Measurements from ENCODE around the gene ATP9B.

Gene ATP9B

DNA sequence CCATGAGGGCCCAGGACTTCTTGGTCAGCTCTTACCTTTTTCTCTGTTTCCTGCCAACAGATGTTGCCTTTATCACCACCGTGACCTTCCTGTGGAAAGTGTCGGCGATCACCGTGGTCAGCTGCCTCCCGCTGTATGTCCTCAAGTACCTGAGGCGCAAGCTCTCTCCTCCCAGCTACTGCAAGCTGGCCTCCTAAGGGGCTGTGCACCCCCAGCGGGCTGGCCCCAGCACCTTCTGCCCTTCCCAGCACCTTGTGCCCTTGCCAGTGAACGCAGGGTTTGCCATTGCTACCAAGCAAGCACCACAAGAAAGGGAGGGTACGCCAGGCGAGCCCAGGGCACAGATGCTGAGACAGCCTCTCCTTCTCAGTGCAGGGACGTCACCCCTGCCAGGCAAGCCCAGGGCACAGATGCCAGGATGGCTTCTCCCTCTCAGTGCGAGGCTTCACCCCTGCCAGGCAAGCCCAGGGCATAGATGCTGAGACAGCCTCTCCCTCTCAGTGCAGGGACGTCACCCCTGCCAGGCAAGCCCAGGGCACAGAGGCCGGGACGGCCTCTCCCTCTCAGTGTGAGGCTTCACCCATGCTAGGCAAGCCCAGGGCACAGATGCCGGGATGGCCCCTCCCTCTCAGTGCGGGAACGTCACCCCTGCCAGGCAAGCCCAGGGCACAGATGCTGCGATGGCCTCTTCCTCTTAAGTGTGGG, 308.1 kb downstream of the ATP9B start:
- DNase-seq (ENCODE audit: low spot score): no peak
- Histone ChIP-seq H3K27me3 (ENCODE audit: insufficient read depth, poor library complexity, severe bottlenecking) (no peaks in the 10 kb centered on the region), H3K36me3 (ENCODE audit: low read depth) (no peaks in the 10 kb centered on the region), H3K4me1 (ENCODE audit: insufficient read depth, poor library complexity, severe bottlenecking) (no peaks in the 10 kb centered on the region), H3K9me3 (ENCODE audit: severe bottlenecking) (no peaks in the 10 kb centered on the region), H3K4me3 (ENCODE audit: severe bottlenecking) (no peak overlapping the region), H3K27ac (ENCODE audit: poor library complexity, severe bottlenecking) (no peak overlapping the region)
- ATAC-seq (ENCODE audit: low read depth): no peak
- TF ChIP-seq, protein P1, sequence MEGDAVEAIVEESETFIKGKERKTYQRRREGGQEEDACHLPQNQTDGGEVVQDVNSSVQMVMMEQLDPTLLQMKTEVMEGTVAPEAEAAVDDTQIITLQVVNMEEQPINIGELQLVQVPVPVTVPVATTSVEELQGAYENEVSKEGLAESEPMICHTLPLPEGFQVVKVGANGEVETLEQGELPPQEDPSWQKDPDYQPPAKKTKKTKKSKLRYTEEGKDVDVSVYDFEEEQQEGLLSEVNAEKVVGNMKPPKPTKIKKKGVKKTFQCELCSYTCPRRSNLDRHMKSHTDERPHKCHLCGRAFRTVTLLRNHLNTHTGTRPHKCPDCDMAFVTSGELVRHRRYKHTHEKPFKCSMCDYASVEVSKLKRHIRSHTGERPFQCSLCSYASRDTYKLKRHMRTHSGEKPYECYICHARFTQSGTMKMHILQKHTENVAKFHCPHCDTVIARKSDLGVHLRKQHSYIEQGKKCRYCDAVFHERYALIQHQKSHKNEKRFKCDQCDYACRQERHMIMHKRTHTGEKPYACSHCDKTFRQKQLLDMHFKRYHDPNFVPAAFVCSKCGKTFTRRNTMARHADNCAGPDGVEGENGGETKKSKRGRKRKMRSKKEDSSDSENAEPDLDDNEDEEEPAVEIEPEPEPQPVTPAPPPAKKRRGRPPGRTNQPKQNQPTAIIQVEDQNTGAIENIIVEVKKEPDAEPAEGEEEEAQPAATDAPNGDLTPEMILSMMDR (IDR thresholded peaks at IDR 0.05; ENCODE audit: poor library complexity, severe bottlenecking): no peak

DNA sequence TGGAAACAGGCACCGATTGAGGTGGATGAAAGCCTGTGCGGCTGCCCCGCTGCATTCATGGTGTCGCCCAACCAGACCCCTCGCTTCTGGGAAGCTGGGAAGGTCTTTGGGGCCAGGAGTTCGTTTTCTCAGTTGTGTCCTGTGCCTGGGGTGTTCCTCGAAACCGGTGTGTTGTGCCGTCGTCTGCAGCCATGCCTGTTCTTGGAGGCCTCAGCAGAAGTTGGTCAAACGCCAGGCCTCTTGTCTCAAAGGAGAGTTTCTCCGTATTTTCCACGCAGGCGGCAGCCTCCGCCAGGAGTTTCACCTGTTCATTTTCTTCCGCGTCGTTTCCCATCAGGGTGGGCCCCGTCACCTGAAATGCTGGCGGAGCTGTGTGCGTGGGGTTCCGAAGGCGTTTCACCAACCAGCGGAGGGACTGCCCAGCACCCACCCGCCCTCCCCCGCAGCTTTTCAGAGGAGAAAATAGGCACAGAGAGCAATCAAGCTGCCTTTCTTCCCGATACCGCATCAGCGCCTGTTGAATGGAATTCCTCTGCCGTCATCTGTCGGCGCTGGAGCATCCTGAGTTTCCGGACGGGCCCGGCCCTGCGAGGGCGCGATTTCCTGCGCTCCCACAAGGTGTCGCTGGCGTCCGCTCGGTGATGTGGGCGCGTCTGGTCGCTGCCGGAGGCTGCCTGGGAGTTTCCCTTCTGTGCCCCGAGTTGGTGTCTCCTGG, 309.5 kb downstream of the ATP9B start:
- H3K9me3 ChIP-seq (ENCODE audit: severe bottlenecking): no peaks in the 10 kb centered on the region
- ATAC-seq (ENCODE audit: low read depth) (peak; percentile 73), DNase-seq (ENCODE audit: low spot score) (no peak)
- H3K27me3 ChIP-seq (ENCODE audit: insufficient read depth, poor library complexity, severe bottlenecking): no peaks in the 10 kb centered on the region
- H3K27ac ChIP-seq (ENCODE audit: poor library complexity, severe bottlenecking): no peak overlapping the region
- no peaks in the 10 kb centered on the region for H3K4me1 ChIP-seq (ENCODE audit: insufficient read depth, poor library complexity, severe bottlenecking)
- H3K4me3 ChIP-seq (ENCODE audit: severe bottlenecking): no peak overlapping the region
- no peaks in the 10 kb centered on the region for H3K36me3 ChIP-seq (ENCODE audit: low read depth)
- TF ChIP-seq, protein P1 (IDR thresholded peaks at IDR 0.05; ENCODE audit: poor library complexity, severe bottlenecking): peak; percentile 88

DNA sequence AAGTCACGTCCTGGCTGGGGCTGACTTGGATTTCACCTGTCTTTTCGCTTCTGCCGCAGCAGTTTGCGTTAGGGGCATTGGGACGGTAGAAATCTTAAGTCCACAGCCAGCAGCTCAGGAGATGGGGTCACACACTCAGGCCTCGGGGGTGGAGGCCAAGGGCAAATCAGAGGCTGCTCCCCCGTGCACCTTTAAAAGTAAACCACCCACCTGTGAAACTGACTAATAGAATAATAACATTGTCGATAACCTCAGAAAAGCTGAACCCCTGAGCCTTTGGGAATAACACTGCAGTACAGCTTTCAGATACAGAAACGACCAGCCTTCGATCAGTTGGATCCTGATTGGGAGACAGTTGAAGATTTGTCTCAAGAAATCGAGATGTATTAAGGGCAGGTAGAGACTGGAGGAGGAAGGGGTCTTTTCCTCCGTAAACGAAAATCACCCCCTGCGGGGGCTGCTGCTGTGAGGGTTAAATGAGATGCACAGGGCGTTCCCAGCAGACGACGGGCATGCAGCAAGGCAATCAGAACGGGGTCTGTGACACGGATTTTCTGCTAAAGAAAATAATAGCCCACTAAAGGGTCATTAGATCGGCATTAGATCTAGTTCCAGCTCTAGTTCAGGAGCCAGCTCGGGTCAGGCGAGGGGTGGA, 310.2 kb downstream of the ATP9B start:
- H3K36me3 ChIP-seq (ENCODE audit: low read depth): no peaks in the 10 kb centered on the region
- no peaks in the 10 kb centered on the region for H3K4me1 ChIP-seq (ENCODE audit: insufficient read depth, poor library complexity, severe bottlenecking)
- DNase-seq (ENCODE audit: low spot score) (no peak), ATAC-seq (ENCODE audit: low read depth) (no peak)
- H3K27me3 ChIP-seq (ENCODE audit: insufficient read depth, poor library complexity, severe bottlenecking): no peaks in the 10 kb centered on the region
- TF ChIP-seq, protein P1 (IDR thresholded peaks at IDR 0.05; ENCODE audit: poor library complexity, severe bottlenecking): peak; percentile 66
- no peak overlapping the region for H3K4me3 ChIP-seq (ENCODE audit: severe bottlenecking)
- no peaks in the 10 kb centered on the region for H3K9me3 ChIP-seq (ENCODE audit: severe bottlenecking)
- no peak overlapping the region for H3K27ac ChIP-seq (ENCODE audit: poor library complexity, severe bottlenecking)

DNA sequence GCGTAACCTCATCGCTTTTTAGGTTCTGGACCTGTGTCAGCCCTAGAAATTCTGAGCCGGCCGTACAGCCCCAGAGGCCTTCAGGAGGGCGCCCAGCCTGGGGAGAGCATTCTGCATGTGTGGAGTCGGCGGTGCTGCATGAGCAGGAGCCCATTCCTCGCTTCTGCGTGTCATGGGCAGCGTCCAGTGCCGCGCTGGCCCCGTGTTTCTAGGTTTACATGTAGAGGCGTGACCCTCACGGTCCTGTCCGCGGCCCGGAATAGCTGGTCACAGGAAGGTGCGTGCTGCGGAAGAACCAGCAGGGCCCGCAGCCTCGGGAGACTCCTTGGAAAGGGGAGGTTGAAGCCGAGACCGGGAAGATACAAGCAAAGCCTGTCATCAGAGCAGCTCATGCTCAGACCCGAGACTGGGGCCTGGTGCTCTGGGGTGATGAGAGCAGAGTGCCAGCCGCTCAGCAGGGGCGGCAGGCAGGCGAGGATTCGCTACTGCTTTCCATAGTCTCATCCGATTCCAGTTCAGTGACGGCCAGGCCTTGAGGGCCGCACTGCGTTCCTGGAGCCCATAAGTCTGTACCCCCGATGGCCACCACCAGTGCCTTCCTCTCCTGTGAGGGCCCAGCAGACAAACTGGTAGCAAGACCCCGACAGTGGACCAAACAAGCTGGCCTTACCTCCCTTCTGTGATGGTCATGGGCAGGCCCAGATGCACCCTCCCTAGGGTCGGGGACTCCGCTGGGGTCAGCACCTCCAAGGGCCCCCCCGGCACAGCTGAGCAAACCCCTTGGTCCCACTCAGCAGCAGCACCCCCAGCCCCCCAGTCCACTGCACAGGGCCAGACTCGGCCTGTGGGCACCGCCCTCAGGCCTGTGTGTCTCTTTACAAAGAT, 311.0 kb downstream of the ATP9B start:
- DNase-seq (ENCODE audit: low spot score) (no peak), ATAC-seq (ENCODE audit: low read depth) (no peak)
- TF ChIP-seq, protein P1 (IDR thresholded peaks at IDR 0.05; ENCODE audit: poor library complexity, severe bottlenecking): no peak

More for the DNA sequence above, 311.0 kb downstream of the ATP9B start:
- H3K4me3 ChIP-seq (ENCODE audit: severe bottlenecking): no peak overlapping the region
- no peak overlapping the region for H3K27ac ChIP-seq (ENCODE audit: poor library complexity, severe bottlenecking)
- no peaks in the 10 kb centered on the region for H3K4me1 ChIP-seq (ENCODE audit: insufficient read depth, poor library complexity, severe bottlenecking)
- no peaks in the 10 kb centered on the region for H3K27me3 ChIP-seq (ENCODE audit: insufficient read depth, poor library complexity, severe bottlenecking)
- H3K36me3 ChIP-seq (ENCODE audit: low read depth): no peaks in the 10 kb centered on the region
- H3K9me3 ChIP-seq (ENCODE audit: severe bottlenecking): no peaks in the 10 kb centered on the region
